A549 (cell line): Measurements from ENCODE around the gene SPATA6L.

Experiments
- CHD2 ChIP-seq: fragments of 150-350 bp; IDR thresholded peaks from 2 replicates; pipeline ENCODE4 v1.6.1; 2014; ENCODE audit warnings: low read length; ENCODE audit not compliant: partially characterized antibody
- EP300 ChIP-seq, 2 experiments: fragments of >200 bp; sonication (Bioruptor Twin); formaldehyde crosslinking; IDR thresholded peaks; 2 replicates in 1 of 2; 3 replicates in 1 of 2; pipeline ENCODE4 v1.6.1; 2016 to 2017
- PBX3 ChIP-seq: IDR thresholded peaks from 2 replicates; pipeline ENCODE4 v1.6.1; 2012
- PHF8 ChIP-seq: fragments of 200-600 bp; sonication (generic); IDR thresholded peaks from 2 replicates; pipeline ENCODE4 v1.6.1; 2016; ENCODE audit warnings: low read depth, mild to moderate bottlenecking, antibody characterized with exemption, moderate library complexity, borderline replicate concordance
- POLR2A ChIP-seq: IDR thresholded peaks from 2 replicates; pipeline ENCODE4 v1.6.1; 2012; ENCODE audit warnings: mild to moderate bottlenecking, low read length
- POLR2AphosphoS2 ChIP-seq: conservative IDR thresholded peaks from 2 replicates; pipeline ENCODE4 v1.6.1; 2012; ENCODE audit warnings: low read length, improper control_type of control experiment, inconsistent platforms
- RFX5 ChIP-seq: fragments of 450-650 bp; IDR thresholded peaks from 2 replicates; pipeline ENCODE4 v1.7.1; 2014; ENCODE audit warnings: antibody characterized with exemption, mild to moderate bottlenecking, moderate library complexity
- TF ChIP-seq, protein P1 (sequence below): fragments of >200 bp; sonication (Bioruptor Twin); formaldehyde crosslinking; IDR thresholded peaks from 3 replicates; pipeline ENCODE4 v1.5.1; 2016
- TF ChIP-seq, protein P2 (sequence below): fragments of 450-650 bp; IDR thresholded peaks from 2 replicates; pipeline ENCODE4 v1.6.1; 2014; ENCODE audit warnings: antibody characterized with exemption

GRCh38 chr9:4677392-4677791 is 11.1 kb upstream of the SPATA6L start:
- TF ChIP-seq, protein P1, sequence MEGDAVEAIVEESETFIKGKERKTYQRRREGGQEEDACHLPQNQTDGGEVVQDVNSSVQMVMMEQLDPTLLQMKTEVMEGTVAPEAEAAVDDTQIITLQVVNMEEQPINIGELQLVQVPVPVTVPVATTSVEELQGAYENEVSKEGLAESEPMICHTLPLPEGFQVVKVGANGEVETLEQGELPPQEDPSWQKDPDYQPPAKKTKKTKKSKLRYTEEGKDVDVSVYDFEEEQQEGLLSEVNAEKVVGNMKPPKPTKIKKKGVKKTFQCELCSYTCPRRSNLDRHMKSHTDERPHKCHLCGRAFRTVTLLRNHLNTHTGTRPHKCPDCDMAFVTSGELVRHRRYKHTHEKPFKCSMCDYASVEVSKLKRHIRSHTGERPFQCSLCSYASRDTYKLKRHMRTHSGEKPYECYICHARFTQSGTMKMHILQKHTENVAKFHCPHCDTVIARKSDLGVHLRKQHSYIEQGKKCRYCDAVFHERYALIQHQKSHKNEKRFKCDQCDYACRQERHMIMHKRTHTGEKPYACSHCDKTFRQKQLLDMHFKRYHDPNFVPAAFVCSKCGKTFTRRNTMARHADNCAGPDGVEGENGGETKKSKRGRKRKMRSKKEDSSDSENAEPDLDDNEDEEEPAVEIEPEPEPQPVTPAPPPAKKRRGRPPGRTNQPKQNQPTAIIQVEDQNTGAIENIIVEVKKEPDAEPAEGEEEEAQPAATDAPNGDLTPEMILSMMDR: no peak
- TF ChIP-seq CHD2 (no peak), POLR2AphosphoS2 (no peak), EP300 (IDR thresholded peaks at IDR 0.05) (no peak), RFX5 (no peak), PHF8 (no peak), POLR2A (no peak), PBX3 (no peak)
- TF ChIP-seq, protein P2, sequence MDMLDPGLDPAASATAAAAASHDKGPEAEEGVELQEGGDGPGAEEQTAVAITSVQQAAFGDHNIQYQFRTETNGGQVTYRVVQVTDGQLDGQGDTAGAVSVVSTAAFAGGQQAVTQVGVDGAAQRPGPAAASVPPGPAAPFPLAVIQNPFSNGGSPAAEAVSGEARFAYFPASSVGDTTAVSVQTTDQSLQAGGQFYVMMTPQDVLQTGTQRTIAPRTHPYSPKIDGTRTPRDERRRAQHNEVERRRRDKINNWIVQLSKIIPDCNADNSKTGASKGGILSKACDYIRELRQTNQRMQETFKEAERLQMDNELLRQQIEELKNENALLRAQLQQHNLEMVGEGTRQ: no peak
